Uterus (tissue), 2 donors: ENCODE data around the gene TMPRSS3.

Experiments
- CTCF ChIP-seq, 4 experiments: fragments of 200-600 bp in 2 of 4; fragments of 450-650 bp in 2 of 4; sonication (generic) in 2 of 4; IDR thresholded peaks; one replicate each; pipeline ENCODE4 v1.5.1; 2016 to 2019; ENCODE audit warnings: antibody characterized with exemption in 4 of 4, mild to moderate bottlenecking in 2 of 4, moderate library complexity in 1 of 4
- POLR2A ChIP-seq, 2 donors: fragments of 450-650 bp; IDR thresholded peaks; one replicate each; pipeline ENCODE4 v1.6.1; 2016; ENCODE audit warnings: antibody characterized with exemption in 2 of 2, mild to moderate bottlenecking in 1 of 2, moderate library complexity in 1 of 2

GRCh38 chr21:42406201-42406621 lies 10.4 kb upstream of the TMPRSS3 start:
- TF ChIP-seq POLR2A (IDR thresholded peaks at IDR 0.05): no peak
- no peak for TF ChIP-seq CTCF (IDR thresholded peaks at IDR 0.05)
